GM21390 (cell line): ENCODE measurements around the gene CDH12.
"Not testable (repeated sequence)": the region's sequence is repeated elsewhere in the genome, so short reads cannot be mapped to it uniquely, and the experiment has no call there.

Experiments used
- ATAC-seq: cut with Tn5 transposase; IDR thresholded peaks from one replicate; pipeline ENCODE4 v1.9.1; 2021; ENCODE audit not compliant: unreplicated experiment

The CDH12 gene

DNA sequence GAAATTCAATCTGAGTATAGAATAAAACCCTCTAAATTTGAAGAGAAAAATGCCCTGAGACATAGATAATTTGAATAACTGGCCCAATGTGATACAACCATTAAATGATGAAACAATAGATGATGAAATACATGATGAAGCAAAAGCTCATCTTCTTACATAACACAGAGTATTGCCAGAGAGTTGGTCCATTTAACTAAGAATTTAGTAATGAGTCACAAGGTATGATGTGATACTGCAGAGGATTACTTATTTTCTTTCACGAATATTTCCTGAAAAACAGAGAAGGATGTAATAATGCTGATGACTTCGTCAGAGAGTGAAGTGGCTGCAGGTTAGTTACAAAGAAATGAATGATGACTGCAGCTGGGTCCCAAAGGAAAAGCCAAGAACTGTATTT is 379.3 kb downstream of the CDH12 start:
- ATAC-seq, result no peak

DNA sequence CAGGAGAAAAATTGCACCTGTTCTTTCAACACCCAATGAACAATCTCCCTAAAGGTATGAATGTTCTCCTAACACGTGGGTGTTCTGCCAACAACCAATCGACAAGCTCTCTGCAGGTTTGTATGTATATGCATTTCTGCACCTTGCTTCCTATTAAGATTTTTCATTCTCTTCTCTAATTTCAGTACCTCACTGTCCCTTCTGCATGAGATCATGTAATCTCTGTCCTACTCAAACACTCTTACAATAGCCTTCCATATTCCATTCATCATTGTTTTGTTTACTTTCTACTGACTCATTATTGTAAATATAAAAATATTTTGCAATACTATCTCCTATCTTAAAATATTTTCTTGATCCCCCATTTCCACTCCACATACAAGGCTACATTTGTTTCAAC is 382.0 kb downstream of the CDH12 start:
- ATAC-seq, result no peak

DNA sequence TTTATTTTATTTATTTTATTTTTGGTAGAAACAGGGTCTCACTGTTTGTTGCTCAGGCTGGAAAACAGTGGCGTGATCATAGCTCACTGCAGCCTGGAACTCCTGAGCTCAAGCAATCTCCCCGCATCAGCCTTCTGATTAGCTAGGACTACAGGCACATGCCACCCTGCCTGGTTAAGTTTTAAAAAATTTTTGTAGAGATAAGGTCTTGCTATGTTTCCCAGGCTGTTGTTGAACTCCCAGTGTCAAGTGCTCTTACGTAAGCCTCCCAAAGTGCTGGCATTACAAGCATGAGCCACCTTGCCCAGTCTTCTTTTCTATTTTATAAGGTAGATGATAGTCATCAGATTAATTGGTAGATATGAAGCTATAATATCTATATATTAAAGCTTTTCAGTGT is 382.7 kb downstream of the CDH12 start:
- no peak for ATAC-seq

DNA sequence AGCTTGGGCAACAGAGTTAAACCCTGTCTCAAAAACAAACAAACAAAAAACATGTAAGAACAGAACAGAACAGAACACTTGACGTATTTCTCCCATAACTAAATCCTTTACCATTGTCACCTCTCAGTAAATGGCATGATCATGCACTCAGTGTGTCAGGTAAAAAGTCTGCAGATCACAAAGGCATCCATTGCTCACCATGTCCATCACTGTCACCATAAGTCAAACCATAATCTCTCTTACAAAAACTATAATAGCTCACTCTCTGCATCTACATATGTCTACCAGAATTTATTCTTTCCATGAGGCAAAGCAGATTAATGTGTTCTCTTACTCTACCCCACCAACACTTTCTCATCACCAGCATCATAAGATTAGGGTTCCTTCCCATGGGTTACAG is 387.5 kb downstream of the CDH12 start:
- ATAC-seq, result no peak

DNA sequence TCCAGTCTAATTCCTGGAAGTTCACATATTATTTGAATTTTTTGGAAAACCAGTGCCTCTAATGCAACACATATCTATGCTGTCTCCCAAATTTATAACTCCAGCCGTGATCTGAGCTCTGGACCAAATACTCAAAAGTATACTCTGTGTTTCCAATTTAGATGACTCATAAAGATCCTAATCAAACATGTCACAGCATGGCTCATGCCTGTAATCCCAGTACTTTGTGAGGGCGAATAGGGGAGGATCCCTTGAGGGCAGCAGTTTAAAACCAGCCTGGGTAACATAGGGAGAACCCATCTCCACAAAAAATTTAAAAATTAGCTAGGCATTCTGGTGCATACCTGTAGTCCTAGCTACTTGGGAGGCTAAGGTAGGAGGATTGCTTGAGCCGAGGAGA is 388.0 kb downstream of the CDH12 start:
- no peak for ATAC-seq

DNA sequence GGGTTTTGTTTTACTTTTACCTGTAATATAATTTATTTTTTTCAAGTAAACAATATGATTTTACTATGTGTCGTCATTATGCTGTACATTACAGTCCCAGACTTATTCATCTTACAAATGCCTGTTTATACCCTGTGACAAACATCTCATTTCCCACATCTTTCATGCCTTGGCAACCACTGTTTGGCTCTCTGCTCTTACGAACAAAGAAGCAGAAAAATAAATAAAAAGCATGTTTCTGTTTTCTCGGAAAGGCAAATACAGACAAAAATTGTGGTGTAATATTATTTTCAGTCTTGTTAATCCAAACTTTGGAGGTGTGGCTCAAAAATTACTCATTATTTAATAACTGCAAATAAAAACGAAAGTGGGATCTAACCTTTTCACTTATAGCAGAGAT is 393.0 kb downstream of the CDH12 start:
- ATAC-seq, result no peak

DNA sequence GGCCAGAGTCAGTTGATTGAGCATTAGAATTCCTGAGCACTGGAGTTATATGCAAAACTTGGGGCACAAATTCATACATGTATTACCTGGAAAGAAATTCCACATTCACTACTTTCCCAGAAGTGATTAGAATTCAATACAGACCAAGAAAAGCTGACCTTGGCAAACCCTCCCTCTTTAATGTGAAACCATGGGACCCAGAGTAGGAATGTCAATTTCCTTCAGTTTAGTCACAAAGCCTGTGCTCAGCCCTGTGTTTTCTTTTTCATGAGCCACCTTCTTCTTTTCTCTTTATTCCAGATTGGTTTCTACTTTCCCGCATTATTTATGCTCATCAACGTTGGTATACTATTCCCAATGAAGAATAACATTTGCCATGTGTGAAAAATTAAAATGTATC is 420.2 kb downstream of the CDH12 start:
- ATAC-seq, result no peak

GRCh38 chr5:22431840-22432239 is 421.3 kb downstream of the CDH12 start:
- ATAC-seq, result no peak

DNA sequence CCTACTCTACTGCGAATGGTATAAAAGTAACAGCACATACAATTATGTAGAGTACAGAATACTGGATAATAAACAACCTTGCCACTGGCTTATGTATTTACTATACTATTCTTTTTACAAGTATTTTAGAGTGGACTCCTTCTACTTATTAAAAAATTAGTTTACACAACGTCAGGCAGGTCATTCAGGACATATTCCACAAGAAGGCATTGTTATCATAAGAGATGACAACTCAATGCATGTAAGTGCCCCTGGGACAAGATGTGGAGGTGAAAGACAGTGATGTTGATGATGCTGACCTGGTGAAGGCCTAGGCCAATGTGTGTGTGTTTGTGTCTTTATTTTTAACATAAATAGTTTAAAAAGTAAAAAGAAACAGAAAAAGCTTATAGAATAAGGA is 421.7 kb downstream of the CDH12 start:
- no peak for ATAC-seq

DNA sequence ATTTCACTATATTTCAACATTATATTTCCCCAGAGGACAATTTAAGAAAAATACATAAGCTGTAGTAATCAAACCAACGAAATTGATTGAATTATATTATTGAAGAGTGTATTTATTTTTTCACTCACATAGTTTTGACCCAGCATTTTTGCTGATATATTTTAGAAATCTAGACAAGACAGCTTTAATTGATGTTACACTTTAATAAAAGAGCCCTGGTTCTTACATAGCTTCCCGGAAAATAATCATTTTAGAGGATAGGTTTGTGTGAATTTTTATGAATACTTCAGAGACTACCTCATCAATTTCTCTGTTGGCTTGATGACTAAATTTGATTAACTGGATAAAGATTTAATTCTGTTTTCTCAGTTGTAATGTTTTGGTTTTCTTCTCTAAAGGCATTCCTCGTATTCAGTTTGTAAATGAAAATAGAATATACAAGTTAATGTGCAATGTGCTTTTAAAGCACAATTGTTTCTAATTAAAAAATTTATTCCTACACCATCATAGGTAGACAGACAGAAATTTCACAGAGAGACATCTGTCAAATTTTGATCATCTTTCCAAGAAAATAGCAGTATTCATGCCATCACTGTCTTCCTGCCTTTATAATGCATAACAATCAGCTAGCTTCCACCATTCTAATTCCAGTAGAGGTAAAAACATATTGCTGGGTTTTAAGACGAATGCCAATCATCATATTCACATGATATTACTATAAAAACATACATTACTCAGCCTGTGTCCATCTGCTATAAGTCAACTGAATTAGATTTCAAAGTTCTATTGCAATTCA is 441.4 kb downstream of the CDH12 start:
- no peak for ATAC-seq

GRCh38 chr5:22391956-22392355 is 461.2 kb downstream of the CDH12 start:
- ATAC-seq, result no peak

GRCh38 chr5:22390888-22391287 is 462.3 kb downstream of the CDH12 start:
- ATAC-seq, result no peak

- ATAC-seq, result no peak
These were observed 480.1 kb downstream of the CDH12 start for GRCh38 chr5:22372826-22373660.

DNA sequence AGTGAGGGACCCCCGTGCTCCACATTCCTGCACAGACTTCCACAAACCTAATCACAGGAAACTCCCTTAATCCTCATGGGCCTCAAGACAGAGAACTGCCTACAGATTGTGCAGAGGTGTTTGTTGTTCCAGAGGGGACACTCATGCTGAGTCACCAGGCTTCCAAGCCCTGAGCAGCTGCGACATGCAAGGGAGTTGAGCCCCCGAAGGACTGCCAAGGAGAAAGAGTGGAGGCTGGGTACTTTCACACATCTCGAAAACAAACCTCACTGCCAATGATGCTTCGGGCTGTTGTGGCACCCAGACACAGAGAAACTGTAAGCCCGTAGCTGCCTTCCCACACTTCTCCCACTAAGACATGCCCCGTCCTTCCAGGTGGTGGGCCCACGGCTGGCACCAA is 480.8 kb downstream of the CDH12 start:
- ATAC-seq, result no peak

- ATAC-seq, result no peak
These were observed 498.2 kb downstream of the CDH12 start for GRCh38 chr5:22354956-22355355.

GRCh38 chr5:22352493-22352892 is 500.7 kb downstream of the CDH12 start:
- no peak for ATAC-seq

GRCh38 chr5:22351178-22351577 is 502.0 kb downstream of the CDH12 start:
- ATAC-seq, result no peak

DNA sequence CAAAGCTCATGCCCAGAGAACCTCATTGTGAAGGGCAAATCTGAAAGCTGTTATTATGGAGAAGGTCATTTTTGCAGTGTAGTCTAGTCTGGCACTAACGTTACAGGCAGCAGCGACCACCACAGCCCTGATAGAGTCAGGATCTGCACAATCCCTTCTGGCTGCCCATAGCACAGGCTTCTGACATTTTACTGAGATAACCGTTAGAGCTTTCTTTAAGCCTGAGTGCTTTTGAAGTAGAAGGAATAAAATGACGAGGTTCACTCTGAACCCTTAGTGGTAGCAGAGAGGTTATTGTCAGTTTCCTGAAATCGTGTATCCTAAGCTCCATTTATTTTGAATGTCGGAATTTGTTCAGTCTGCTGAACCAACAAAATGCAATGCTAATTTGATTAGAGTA is 505.1 kb downstream of the CDH12 start:
- ATAC-seq, result no peak

- ATAC-seq, result no peak
These were observed 509.1 kb downstream of the CDH12 start for GRCh38 chr5:22344000-22344399.

DNA sequence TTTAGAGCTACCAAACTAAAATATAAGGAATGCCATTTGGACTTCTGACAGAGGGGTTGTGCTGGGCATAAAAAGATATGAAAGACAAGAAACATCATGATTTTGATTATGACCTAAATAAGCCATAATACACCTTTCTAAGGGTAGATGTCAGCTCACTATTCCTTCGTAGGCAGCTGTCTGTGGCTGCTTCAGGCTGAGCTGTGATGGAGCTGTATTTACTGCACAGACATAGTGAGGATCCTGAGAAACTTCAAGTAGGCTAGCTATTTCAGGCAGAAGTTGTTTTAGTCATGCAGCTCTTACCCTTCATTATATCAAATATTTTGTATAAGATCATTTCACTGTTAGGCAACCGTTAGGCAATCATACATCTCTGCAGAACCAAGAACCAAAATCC is 511.7 kb downstream of the CDH12 start:
- ATAC-seq, result no peak

GRCh38 chr5:22332949-22333348 is 520.2 kb downstream of the CDH12 start:
- ATAC-seq, result not testable (repeated sequence)

GRCh38 chr5:22329683-22330082 is 523.5 kb downstream of the CDH12 start:
- ATAC-seq, result no peak
